HCT116 (cell line): ENCODE measurements around the gene PLCG2. TPM values are rescaled to one million over a fixed set of nuclear protein-coding genes. Genes with fewer than 3 reads are reported as not detected.
A peak's percentile ranks its signal among the peaks of the same experiment; 100 is the strongest.

Source experiments
- ATAC-seq: fragments of 200-7000 bp; cut with Tn5 transposase; 2 replicates; pipeline ENCODE4 v1.9.1; 2020; ENCODE audit warnings: mild to moderate bottlenecking, moderate library complexity
- BruUV-seq: library from RNA; stranded (reverse); fragments of 400-500 nt; replicated peaks from 2 replicates; lab custom pipeline; 2021; lab: Mats Ljungman, UMichigan
- CTCF ChIA-PET: fragments of 300-600 bp; sonication (Branson Sonifier 250); formaldehyde crosslinking; loops from one replicate; lab custom pipeline; 2021; ENCODE audit warnings: antibody characterized with exemption; lab: Charles Lee
- POLR2A ChIA-PET: fragments of 300-600, 350-600 bp; sonication (Branson Sonifier 250); formaldehyde crosslinking; loops from one replicate; lab custom pipeline; 2021; ENCODE audit warnings: antibody characterized with exemption; lab: Charles Lee
- RAD21 ChIA-PET, 2 experiments: fragments of 300-600 bp; sonication (Branson Sonifier 250); formaldehyde crosslinking; loops; one replicate each; lab custom pipeline; 2023; ENCODE audit warnings: low total read pairs in 2 of 2; ENCODE audit not compliant: uncharacterized antibody in 2 of 2, unreplicated experiment in 2 of 2, low non-redundant PET in 1 of 2; lab: Charles Lee
- DNase-seq: peaks from one replicate; pipeline ENCODE4 v3.0.0-alpha.2; 2010; ENCODE audit warnings: low read depth, low spot score
- H2AFZ ChIP-seq: fragments of 200-600 bp; shearing (Covaris generic), sonication (generic); 2 replicates; pipeline ENCODE4 v1.6.1; 2017; ENCODE audit warnings: low read depth, mixed run types, mixed read lengths, antibody characterized with exemption, low read length; ENCODE audit not compliant: poor library complexity, severe bottlenecking
- H3K27ac ChIP-seq: 2 replicates; pipeline ENCODE4 v1.5.1; 2012; ENCODE audit warnings: low read depth, low read length
- H3K27me3 ChIP-seq: fragments of 200-600 bp; sonication (generic); 2 replicates; pipeline ENCODE4 v1.6.1; 2016; ENCODE audit warnings: mixed run types, low read length, mixed read lengths; ENCODE audit not compliant: insufficient read depth
- H3K36me3 ChIP-seq, 2 experiments: fragments of 200-500 bp in 1 of 2; fragments of 200-600 bp in 1 of 2; sonication (Bioruptor generic) in 1 of 2; sonication (generic) in 1 of 2; 2 replicates each; pipeline versions ENCODE4 v1.5.1 to v1.6.1; 2014 to 2016; ENCODE audit warnings: low read length in 2 of 2, inconsistent platforms in 1 of 2, mixed read lengths in 1 of 2, mixed run types in 1 of 2; ENCODE audit not compliant: insufficient read depth in 2 of 2, control insufficient read depth in 1 of 2
- H3K4me1 ChIP-seq, 2 experiments: fragments of 200-600 bp in 1 of 2; sonication (generic) in 1 of 2; 2 replicates each; pipeline versions ENCODE4 v1.5.1 to v1.6.1; 2012 to 2017; ENCODE audit warnings: low read length in 2 of 2, inconsistent platforms in 1 of 2, mild to moderate bottlenecking in 1 of 2, mixed read lengths in 1 of 2, mixed run types in 1 of 2, moderate library complexity in 1 of 2; ENCODE audit not compliant: insufficient read depth in 2 of 2, control insufficient read depth in 1 of 2
- H3K4me2 ChIP-seq: fragments of 200-600 bp; sonication (generic); 2 replicates; pipeline ENCODE4 v1.6.1; 2017; ENCODE audit warnings: mixed run types, low read length, mixed read lengths
- H3K4me3 ChIP-seq, 2 experiments: fragments of 200-600 bp in 1 of 2; sonication (generic) in 1 of 2; replicated peaks in 1 of 2; 2 replicates each; pipeline ENCODE4 v1.5.1; 2011 to 2016; ENCODE audit warnings: low read length in 2 of 2, control low read depth in 1 of 2, low read depth in 1 of 2, mild to moderate bottlenecking in 1 of 2, mixed read lengths in 1 of 2, mixed run types in 1 of 2
- H3K79me2 ChIP-seq: fragments of 200-600 bp; sonication (generic); 2 replicates; pipeline ENCODE4 v1.6.1; 2017; ENCODE audit warnings: mild to moderate bottlenecking, mixed run types, low read length, moderate library complexity, mixed read lengths; ENCODE audit not compliant: insufficient read depth
- H3K9ac ChIP-seq: fragments of 200-600 bp; sonication (generic); 2 replicates; pipeline ENCODE4 v1.6.1; 2016; ENCODE audit warnings: low read length, mixed read lengths
- H3K9me2 ChIP-seq: fragments of 200-600 bp; sonication (generic), shearing (Covaris generic); 2 replicates; pipeline ENCODE4 v1.6.1; 2017; ENCODE audit warnings: mixed run types, mild to moderate bottlenecking, moderate library complexity; ENCODE audit not compliant: insufficient read depth
- H3K9me3 ChIP-seq, 2 experiments: fragments of 200-500 bp in 1 of 2; fragments of 200-600 bp in 1 of 2; sonication (Bioruptor generic) in 1 of 2; sonication (generic) in 1 of 2; 2 replicates each; pipeline ENCODE4 v1.6.1; 2014 to 2017; ENCODE audit warnings: low read length in 2 of 2, mixed read lengths in 2 of 2, inconsistent platforms in 1 of 2, low read depth in 1 of 2, mild to moderate bottlenecking in 1 of 2, mixed run types in 1 of 2, moderate library complexity in 1 of 2; ENCODE audit not compliant: control insufficient read depth in 1 of 2, insufficient read depth in 1 of 2
- H4K20me1 ChIP-seq: fragments of 200-600 bp; sonication (generic), shearing (Covaris generic); 2 replicates; pipeline ENCODE4 v1.6.1; 2017; ENCODE audit warnings: mixed run types, mild to moderate bottlenecking, moderate library complexity; ENCODE audit not compliant: insufficient read depth
- ATF3 ChIP-seq: IDR thresholded peaks from 2 replicates; pipeline ENCODE4 v1.6.1; 2012
- CBX3 ChIP-seq: IDR thresholded peaks from 2 replicates; pipeline ENCODE4 v1.6.1; 2012; ENCODE audit warnings: low read depth
- CEBPB ChIP-seq: IDR thresholded peaks from 2 replicates; pipeline ENCODE4 v1.6.1; 2012; ENCODE audit warnings: low read depth
- EZH2 ChIP-seq: fragments of 200-600 bp; sonication (generic); IDR thresholded peaks from 2 replicates; pipeline ENCODE4 v1.6.1; 2017; ENCODE audit warnings: antibody characterized with exemption, mixed run types
- FOSL1 ChIP-seq: IDR thresholded peaks from 2 replicates; pipeline ENCODE4 v1.6.1; 2012; ENCODE audit warnings: low read depth
- JUND ChIP-seq: IDR thresholded peaks from 2 replicates; pipeline ENCODE4 v1.6.1; 2012
- POLR2AphosphoS5 ChIP-seq: IDR thresholded peaks from 2 replicates; pipeline ENCODE4 v1.6.1; 2011; ENCODE audit warnings: mild to moderate bottlenecking, low read depth, low read length, moderate library complexity
- SP1 ChIP-seq: IDR thresholded peaks from 2 replicates; pipeline ENCODE4 v1.6.1; 2012; ENCODE audit warnings: low read depth
- YY1 ChIP-seq: IDR thresholded peaks from 2 replicates; pipeline ENCODE4 v1.6.1; 2011; ENCODE audit warnings: low read length, low read depth, moderate library complexity, mild to moderate bottlenecking; ENCODE audit not compliant: insufficient replicate concordance; ENCODE audit errors: extremely low read depth
- ZBTB33 ChIP-seq: IDR thresholded peaks from 2 replicates; pipeline ENCODE4 v1.6.1; 2011; ENCODE audit warnings: mild to moderate bottlenecking, low read length, moderate library complexity; ENCODE audit not compliant: insufficient replicate concordance; ENCODE audit errors: extremely low read depth
- ZFX ChIP-seq: fragments of 450-650 bp; IDR thresholded peaks from 2 replicates; pipeline ENCODE4 v1.6.1; 2017
- intact Hi-C: fragments of 100-400 bp; cut with micrococcal nuclease; formaldehyde crosslinking; loops from 2 replicates; pipeline ENCODE4 v1.10.0; 2022
- total RNA-seq: library from RNA; stranded (reverse); gene quantifications from one replicate; pipeline ENCODE4 v1.2.1, GENCODE V29; 2021; ENCODE audit not compliant: unreplicated experiment

The PLCG2 gene
- total RNA-seq, 1 experiment from 2014 or later, result 31.2 TPM

GRCh38 chr16:81987706-81988105 lies 208.6 kb downstream of the PLCG2 start:
- Histone ChIP-seq H3K27me3 (no peaks in the 10 kb centered on the region), H3K36me3 (no peaks in the 10 kb centered on the region), H3K27ac (no peak overlapping the region), H2AFZ (peak overlapping the region; percentile 33), H3K4me3 (0 out of 4 replicates have a peak overlapping the region, but pooled peaks of 1 of the 2 experiments have one; percentile 1), H3K9ac (no peak overlapping the region), H3K9me2 (no peaks in the 10 kb centered on the region), H3K79me2 (no peaks in the 10 kb centered on the region)
- no TSS peak for BruUV-seq
- RAD21 ChIA-PET, result no interaction called here
- peak; percentile 93 for ATAC-seq
- intact Hi-C loops, result no loop called here
- peak; percentile 57 for DNase-seq
- TF ChIP-seq JUND (peak; percentile 85), SP1 (peak; percentile 65), CEBPB (no peak), EZH2 (no peak), ATF3 (no peak), ZFX (no peak), POLR2AphosphoS5 (peak; percentile 43; the same call in 1 of the 2 replicates), FOSL1 (peak; percentile 78), YY1 (peak; percentile 34), CBX3 (peak; percentile 88), ZBTB33 (no peak)
- TF ChIP-seq, all 23 proteins: peak for 6
- peak overlapping the region; percentile 56 for H3K4me2 ChIP-seq
- CTCF ChIA-PET, result interaction anchor here (1.1 to 2.0 kb wide), 2 partner anchors 9 to 66 kb away, joined by 3 to 18 read pairs; no protein-coding TSS in a partner anchor
- peaks cover 8 to 15% of the 10 kb centered on the region in 2 experiments; a peak in 3 of 4 replicates for H3K4me1 ChIP-seq
- H4K20me1 ChIP-seq, result no peaks in the 10 kb centered on the region
- H3K9me3 ChIP-seq, result no peaks in the 10 kb centered on the region
- POLR2A ChIA-PET, result interaction anchor here (0.9 kb wide), 1 partner anchor 9 kb away, joined by 3 read pairs; no protein-coding TSS in a partner anchor
